ENCODE data around the gene FTO.

Gene FTO

DNA sequence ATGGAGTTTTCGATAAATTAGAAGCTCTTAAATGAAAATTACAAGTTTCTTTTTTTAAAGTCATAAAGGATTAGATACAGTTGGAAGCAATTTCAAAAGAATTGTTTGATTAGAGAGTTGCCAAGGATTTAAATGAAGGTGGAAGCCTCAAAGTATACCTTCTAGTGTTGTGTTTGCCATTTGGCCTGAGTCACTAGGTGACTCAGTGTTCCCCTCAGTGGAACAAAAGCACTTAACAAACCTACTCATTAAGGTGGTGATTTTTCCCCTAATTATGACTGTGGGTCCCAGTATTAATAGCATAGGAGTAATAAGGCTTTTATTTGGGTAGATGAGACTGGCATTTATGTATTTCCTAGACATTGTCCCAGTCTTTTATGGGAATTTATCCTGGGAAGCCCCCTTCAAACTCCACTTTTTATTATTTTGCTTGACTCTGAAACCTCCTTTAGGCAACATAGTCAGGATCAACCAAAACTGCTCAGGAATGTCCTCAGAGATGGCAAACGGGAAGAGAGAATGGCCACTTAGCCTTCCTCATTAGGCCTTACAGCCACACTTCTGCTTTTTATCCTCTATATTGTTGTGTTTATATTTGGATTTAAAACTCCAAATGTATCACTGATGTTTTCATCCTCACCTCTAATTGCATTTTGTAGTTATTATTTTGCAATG, 161.0 kb downstream of the FTO start:
- H3K27ac ChIP-seq = no peak overlapping the region
- no peak for DNase-seq (ENCODE audit: low read depth, low spot score)
- H3K9ac ChIP-seq (ENCODE audit: insufficient read length) = no peak overlapping the region
- H3K4me3 ChIP-seq = no peak overlapping the region
- no peaks in the 10 kb centered on the region for H3K36me3 ChIP-seq (ENCODE audit: insufficient read depth, low read length)
- no peak for TF ChIP-seq EZH2 (IDR thresholded peaks at IDR 0.05)
- no peak for TF ChIP-seq FOXP2 (optimal IDR thresholded peaks at IDR 0.05; ENCODE audit: control extremely low read depth, extremely low read length, insufficient read depth)
- TF ChIP-seq POLR2AphosphoS5 (IDR thresholded peaks at IDR 0.05; ENCODE audit: borderline replicate concordance, low read depth, low read length) = no peak
- no peaks in the 10 kb centered on the region for H3K9me3 ChIP-seq (ENCODE audit: low read depth, low read length)

DNA sequence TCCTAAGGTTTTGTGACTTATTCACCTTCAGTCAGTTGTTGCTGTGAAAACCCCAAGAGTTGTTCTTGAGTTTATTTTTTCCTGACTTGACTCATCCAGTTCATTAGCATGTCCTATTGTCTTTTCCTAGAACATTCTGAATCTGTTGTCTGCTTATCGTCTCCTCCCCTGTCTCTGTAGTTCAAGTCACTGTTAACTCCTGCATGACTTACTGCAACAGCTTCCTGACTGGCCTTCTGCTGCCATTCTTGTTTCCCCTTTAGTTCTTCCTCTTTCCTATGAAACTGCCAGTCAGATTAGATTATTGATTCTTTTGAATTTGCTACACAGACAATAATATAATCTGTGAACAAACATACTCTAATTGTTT, 161.5 kb downstream of the FTO start:
- DNase-seq (ENCODE audit: low read depth, low spot score) = no peak
- H3K36me3 ChIP-seq (ENCODE audit: insufficient read depth, low read length) = no peaks in the 10 kb centered on the region
- no peak overlapping the region for H3K4me3 ChIP-seq
- H3K9me3 ChIP-seq (ENCODE audit: low read depth, low read length) = no peaks in the 10 kb centered on the region
- TF ChIP-seq POLR2AphosphoS5 (IDR thresholded peaks at IDR 0.05; ENCODE audit: borderline replicate concordance, low read depth, low read length) (no peak), FOXP2 (optimal IDR thresholded peaks at IDR 0.05; ENCODE audit: control extremely low read depth, extremely low read length, insufficient read depth) (no peak), EZH2 (IDR thresholded peaks at IDR 0.05) (no peak)
- H3K27ac ChIP-seq = no peak overlapping the region
- H3K9ac ChIP-seq (ENCODE audit: insufficient read length) = no peak overlapping the region

DNA sequence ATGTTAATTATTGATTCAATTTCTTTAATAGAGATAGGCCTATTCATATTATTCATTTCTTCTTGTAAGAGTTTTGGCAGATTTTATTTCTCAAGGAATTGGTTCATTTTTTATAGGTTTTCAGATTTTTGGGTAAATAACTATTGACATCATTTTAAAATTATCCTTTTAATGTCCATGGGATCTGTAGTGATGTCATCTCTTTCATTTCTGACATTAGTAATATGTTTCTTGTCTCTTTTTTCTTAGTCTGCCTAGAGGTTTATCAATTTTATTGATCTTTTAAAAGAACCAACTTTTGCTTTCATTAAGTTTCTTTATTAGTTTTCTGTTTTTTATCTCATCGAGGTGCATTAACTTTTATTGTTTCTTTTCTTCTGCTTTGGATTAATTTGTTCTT, 162.6 kb downstream of the FTO start:
- Histone ChIP-seq H3K4me3 (no peak overlapping the region), H3K9ac (ENCODE audit: insufficient read length) (no peak overlapping the region), H3K27ac (no peak overlapping the region), H3K9me3 (ENCODE audit: low read depth, low read length) (no peaks in the 10 kb centered on the region; the same call in 1 of the 2 replicates), H3K36me3 (ENCODE audit: insufficient read depth, low read length) (no peaks in the 10 kb centered on the region)
- DNase-seq (ENCODE audit: low read depth, low spot score) = no peak
- no peak for TF ChIP-seq EZH2 (IDR thresholded peaks at IDR 0.05)

DNA sequence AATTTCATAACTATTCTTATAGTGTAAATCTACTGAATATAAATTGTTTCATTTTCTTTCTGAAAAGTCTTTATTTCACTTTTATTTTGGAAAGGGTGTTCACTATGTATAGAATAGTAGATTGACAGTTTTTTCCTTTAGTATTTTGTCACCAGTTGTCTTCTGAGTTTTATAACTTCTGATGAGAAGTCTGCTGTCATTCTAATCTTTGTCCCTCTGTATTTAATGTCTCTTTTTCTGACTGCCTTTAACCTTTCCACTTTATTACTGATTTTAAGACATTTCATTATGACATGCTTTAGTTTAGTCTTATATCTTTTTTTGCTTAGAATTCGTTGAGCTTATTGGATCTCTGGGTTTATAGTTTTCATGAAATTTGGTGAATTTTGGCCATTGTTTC, 166.9 kb downstream of the FTO start:
- no peak for DNase-seq (ENCODE audit: low read depth, low spot score)
- no peak overlapping the region for H3K4me3 ChIP-seq
- no peaks in the 10 kb centered on the region for H3K36me3 ChIP-seq (ENCODE audit: insufficient read depth, low read length)
- TF ChIP-seq POLR2AphosphoS5 (IDR thresholded peaks at IDR 0.05; ENCODE audit: borderline replicate concordance, low read depth, low read length) (no peak), EZH2 (IDR thresholded peaks at IDR 0.05) (no peak), FOXP2 (optimal IDR thresholded peaks at IDR 0.05; ENCODE audit: control extremely low read depth, extremely low read length, insufficient read depth) (no peak)
- H3K9ac ChIP-seq (ENCODE audit: insufficient read length) = no peak overlapping the region
- no peak overlapping the region for H3K27ac ChIP-seq
- H3K9me3 ChIP-seq (ENCODE audit: low read depth, low read length) = no peaks in the 10 kb centered on the region; the same call in 1 of the 2 replicates

DNA sequence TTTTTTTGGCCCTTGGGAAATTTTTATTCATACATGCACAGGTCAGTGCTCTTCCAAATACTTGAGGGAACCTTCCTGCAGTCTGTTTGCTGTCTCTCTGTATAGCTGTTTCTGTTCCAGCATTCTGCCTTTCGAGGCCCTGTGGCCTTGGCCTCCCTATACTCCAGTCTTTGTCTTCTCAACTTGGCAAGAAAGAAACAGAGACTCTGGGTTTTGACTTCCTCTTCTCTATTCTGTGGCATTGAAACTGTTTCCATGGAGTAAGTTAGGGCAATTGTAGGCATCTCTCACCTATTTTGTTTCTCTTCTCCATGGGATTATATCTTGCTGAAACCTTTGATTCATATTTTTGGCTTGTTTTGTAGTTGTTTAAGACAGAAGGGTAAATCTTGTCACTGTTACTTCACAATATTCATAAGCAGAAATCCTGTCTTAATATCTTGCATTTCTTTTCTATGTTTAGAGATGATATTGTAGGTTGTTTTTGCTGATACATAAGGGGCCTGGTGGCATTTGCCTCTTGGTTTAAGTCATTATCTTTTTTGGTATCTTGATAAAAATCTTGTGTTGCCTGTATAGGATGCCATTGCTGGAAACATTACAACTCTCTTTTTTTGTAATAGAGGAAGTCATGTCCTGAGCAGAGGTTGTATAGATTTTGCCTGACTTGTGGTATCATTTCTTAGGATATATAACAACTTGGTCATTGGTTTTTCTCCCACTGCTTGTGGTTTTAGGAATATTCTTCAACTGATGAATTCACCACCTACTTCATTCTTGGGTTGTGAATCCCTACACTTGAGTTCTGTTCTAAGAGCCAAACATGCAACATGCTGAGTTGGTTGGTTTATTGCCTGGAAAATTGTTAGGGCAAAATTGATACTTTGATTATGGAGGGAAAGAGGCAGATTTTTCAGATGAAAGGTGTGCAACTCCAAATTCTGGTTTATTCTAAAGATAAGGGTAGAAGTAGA, 168.6 kb downstream of the FTO start:
- TF ChIP-seq EZH2 (IDR thresholded peaks at IDR 0.05) = no peak
- no peak for TF ChIP-seq FOXP2 (optimal IDR thresholded peaks at IDR 0.05; ENCODE audit: control extremely low read depth, extremely low read length, insufficient read depth)
- TF ChIP-seq POLR2AphosphoS5 (IDR thresholded peaks at IDR 0.05; ENCODE audit: borderline replicate concordance, low read depth, low read length) = no peak
- no peaks in the 10 kb centered on the region for H3K36me3 ChIP-seq (ENCODE audit: insufficient read depth, low read length)
- no peaks in the 10 kb centered on the region; the same call in 1 of the 2 replicates for H3K9me3 ChIP-seq (ENCODE audit: low read depth, low read length)
- H3K4me3 ChIP-seq = no peak overlapping the region
- DNase-seq (ENCODE audit: low read depth, low spot score) = no peak
- no peak overlapping the region for H3K9ac ChIP-seq (ENCODE audit: insufficient read length)
- no peak overlapping the region for H3K27ac ChIP-seq

DNA sequence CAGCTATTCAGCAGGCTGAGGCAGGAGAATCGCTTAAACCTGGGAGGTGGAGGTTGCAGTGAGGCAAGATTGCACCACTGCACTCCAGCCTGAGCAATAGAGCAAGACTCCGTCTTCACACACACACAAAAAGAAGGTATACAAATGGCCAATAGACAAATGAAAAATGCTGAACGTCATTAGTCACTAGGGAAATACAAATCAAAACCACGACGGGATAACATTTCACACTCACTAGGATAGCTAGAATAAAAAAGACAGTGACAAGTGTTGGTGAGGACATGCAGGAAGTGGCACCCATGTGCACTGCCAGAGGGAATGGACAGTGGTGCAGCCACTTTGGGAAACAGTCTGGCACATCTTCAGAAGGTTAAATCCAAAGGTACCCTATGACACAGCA, 172.9 kb downstream of the FTO start:
- H3K36me3 ChIP-seq (ENCODE audit: insufficient read depth, low read length) = no peaks in the 10 kb centered on the region
- no peak overlapping the region for H3K27ac ChIP-seq
- no peaks in the 10 kb centered on the region for H3K9me3 ChIP-seq (ENCODE audit: low read depth, low read length)
- TF ChIP-seq FOXP2 (optimal IDR thresholded peaks at IDR 0.05; ENCODE audit: control extremely low read depth, extremely low read length, insufficient read depth) = no peak
- no peak for TF ChIP-seq POLR2AphosphoS5 (IDR thresholded peaks at IDR 0.05; ENCODE audit: borderline replicate concordance, low read depth, low read length)
- no peak for TF ChIP-seq EZH2 (IDR thresholded peaks at IDR 0.05)
- DNase-seq (ENCODE audit: low read depth, low spot score) = no peak
- H3K9ac ChIP-seq (ENCODE audit: insufficient read length) = no peak overlapping the region
- no peak overlapping the region for H3K4me3 ChIP-seq

DNA sequence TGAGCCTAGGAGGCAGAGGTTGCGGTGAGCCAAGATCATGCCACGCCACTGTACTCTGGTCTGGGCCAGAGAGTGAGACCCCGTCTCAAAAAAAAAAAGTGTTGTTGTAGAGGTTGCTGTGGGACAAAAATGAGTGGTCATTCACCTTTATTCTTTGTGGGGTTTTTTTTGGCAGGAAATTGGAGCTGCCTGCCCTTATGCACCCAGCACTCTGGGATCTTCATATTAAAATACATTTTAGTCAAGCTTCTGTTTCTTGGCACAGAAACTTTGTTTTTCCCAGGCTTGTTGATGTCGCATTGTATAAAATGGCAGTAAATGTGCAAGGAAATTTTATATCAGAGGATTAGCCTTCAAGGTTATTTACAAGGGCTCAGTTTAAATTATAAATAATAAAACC, 174.3 kb downstream of the FTO start:
- Histone ChIP-seq H3K9me3 (ENCODE audit: low read depth, low read length) (no peaks in the 10 kb centered on the region), H3K4me3 (no peak overlapping the region), H3K27ac (no peak overlapping the region), H3K36me3 (ENCODE audit: insufficient read depth, low read length) (no peaks in the 10 kb centered on the region), H3K9ac (ENCODE audit: insufficient read length) (no peak overlapping the region)
- DNase-seq (ENCODE audit: low read depth, low spot score) = no peak
- TF ChIP-seq POLR2AphosphoS5 (IDR thresholded peaks at IDR 0.05; ENCODE audit: borderline replicate concordance, low read depth, low read length) (no peak), EZH2 (IDR thresholded peaks at IDR 0.05) (no peak), FOXP2 (optimal IDR thresholded peaks at IDR 0.05; ENCODE audit: control extremely low read depth, extremely low read length, insufficient read depth) (no peak)

DNA sequence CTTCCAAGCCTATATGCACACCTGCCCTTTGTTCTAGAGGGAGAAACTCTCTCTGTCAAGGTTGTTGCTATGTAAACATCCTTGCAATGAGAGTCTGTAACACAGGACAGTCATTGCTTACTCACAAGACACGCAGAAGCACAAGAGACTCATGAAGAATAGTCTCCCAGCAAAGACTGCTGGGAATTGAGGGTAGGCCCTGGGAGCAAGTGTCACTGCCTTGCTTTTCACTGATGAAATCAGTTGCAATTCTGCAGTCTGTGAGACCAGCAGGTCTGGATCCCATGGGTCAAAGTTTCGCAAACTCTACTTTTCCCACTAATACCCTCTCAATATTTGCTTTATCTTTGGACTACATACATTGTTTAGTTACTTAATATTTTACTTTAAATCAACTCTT, 177.4 kb downstream of the FTO start:
- Histone ChIP-seq H3K9me3 (ENCODE audit: low read depth, low read length) (no peaks in the 10 kb centered on the region), H3K9ac (ENCODE audit: insufficient read length) (no peak overlapping the region), H3K27ac (no peak overlapping the region), H3K36me3 (ENCODE audit: insufficient read depth, low read length) (no peaks in the 10 kb centered on the region), H3K4me3 (no peak overlapping the region)
- TF ChIP-seq FOXP2 (optimal IDR thresholded peaks at IDR 0.05; ENCODE audit: control extremely low read depth, extremely low read length, insufficient read depth) (no peak), EZH2 (IDR thresholded peaks at IDR 0.05) (no peak), POLR2AphosphoS5 (IDR thresholded peaks at IDR 0.05; ENCODE audit: borderline replicate concordance, low read depth, low read length) (no peak)
- no peak for DNase-seq (ENCODE audit: low read depth, low spot score)

Measured in SK-N-MC (cell line).